KG1 (cell line): ENCODE data around the gene WDR82.

Experiments
- DNase-seq: peaks from one replicate; lab custom pipeline; 2025; lab: John Stamatoyannopoulos, UW

The WDR82 gene

GRCh38 chr3:52253314-52254304 lies 24.8 kb downstream of the WDR82 start:
- DNase-seq, result peak; percentile 85

DNA sequence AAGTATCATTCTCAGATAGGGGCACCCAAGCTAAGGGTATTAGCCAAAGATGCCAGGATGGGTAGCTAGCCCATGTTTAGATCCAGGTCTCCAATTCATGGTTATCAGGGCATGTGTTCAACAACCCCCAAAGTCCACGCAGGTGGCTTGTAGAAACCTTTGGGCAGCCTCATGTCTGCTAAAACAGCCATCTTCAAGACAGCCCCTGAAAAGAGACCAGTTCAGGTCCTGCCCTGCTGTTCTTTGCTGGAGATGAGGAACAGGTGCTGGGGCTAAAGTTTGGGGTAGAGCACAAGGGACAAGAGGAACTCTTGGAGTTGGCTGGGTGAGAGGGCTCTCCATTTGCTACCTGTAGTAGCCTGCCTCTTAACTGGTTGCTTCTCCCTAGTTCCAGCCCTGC lies 28.3 kb downstream of the WDR82 start:
- no peak for DNase-seq

- DNase-seq, result no peak
These were observed 28.8 kb downstream of the WDR82 start for GRCh38 chr3:52249683-52250082.

GRCh38 chr3:52248816-52249547 lies 29.5 kb downstream of the WDR82 start:
- no peak for DNase-seq

DNA sequence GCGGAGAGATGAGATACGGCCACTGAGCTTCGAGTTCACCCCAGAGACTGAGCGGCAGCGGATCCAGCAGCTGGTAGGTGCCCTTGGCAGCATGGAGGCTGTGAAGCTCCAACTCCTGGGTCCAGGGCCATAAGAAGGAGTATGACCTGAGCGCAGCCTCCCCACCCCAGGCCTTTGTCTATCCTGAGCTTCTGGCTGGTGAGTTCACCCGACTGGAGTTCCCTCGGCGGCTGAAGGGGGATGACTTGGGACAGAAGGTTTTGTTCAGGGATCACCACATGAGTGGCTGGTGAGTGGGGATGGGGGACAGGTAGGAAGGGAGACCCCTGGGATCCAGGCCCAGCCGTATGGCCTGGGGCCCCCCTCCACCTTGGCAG lies 30.3 kb downstream of the WDR82 start:
- DNase-seq, result no peak

DNA sequence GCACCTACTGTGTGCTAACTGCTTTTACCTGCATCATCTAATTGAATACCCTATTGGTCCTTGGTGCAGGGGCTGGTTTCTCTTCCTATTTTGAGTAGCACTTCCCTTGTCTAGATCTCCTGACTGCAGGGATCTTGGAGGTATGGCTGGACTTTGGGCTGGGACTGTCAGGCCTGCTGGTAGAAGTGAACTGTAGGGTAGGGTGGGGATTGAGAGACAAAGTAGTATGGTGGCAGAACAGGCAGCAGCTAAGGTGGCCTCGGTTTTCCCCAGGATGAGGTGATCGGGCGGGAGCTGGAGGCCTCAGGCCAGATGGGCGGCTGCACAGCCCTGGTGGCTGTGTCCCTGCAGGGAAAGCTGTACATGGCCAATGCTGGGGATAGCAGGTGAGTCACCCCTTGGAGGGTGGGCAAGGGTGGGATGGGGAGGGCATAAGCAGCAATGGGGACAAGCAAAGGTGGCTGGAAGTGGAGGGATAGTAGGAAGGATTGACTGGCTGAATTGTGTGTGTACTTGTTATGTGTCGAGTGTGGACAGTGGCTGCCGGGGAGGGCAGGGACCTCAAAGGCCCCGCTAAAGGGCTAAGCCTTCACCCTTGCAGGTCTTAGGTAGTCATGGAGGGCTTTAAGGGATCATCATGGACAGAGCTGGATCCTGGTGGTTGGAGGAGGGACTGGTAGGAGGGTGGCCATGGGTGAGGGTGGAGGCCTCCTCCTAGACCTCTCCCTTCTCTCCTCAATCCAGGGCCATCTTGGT lies 30.9 kb downstream of the WDR82 start:
- no peak for DNase-seq

- no peak for DNase-seq
These were observed 31.6 kb downstream of the WDR82 start for GRCh38 chr3:52246728-52247408.

- no peak for DNase-seq
These were observed 32.2 kb downstream of the WDR82 start for GRCh38 chr3:52246264-52246620.

- no peak for DNase-seq
These were observed 32.9 kb downstream of the WDR82 start, which contains the start of gene PPM1M for GRCh38 chr3:52245322-52246263. TSS of gene PPM1M (plus strand) at chr3:52245759. CDS start at chr3:52245825, 66 bp downstream.

GRCh38 chr3:52243791-52244628 lies 34.4 kb downstream of the WDR82 start:
- DNase-seq, result no peak

DNA sequence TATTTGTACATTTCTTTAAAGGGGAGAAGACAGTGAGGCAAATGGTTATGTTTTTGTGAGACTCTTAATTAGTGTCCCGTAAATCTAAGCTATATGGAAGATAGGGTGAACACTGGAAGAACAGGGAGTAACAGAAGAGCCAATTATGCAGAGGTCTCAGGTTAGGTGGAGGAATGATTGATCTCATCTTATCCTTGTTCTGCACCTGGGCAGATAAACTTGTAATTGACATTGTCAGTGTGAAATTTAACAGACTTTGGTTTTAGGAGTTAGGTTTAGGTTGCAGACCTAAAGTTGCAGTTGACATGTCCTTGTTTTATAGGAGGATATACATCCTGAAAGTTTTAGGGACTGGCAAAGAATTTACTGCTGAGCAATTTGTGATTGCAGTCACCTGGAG lies 36.4 kb downstream of the WDR82 start:
- no peak for DNase-seq

DNA sequence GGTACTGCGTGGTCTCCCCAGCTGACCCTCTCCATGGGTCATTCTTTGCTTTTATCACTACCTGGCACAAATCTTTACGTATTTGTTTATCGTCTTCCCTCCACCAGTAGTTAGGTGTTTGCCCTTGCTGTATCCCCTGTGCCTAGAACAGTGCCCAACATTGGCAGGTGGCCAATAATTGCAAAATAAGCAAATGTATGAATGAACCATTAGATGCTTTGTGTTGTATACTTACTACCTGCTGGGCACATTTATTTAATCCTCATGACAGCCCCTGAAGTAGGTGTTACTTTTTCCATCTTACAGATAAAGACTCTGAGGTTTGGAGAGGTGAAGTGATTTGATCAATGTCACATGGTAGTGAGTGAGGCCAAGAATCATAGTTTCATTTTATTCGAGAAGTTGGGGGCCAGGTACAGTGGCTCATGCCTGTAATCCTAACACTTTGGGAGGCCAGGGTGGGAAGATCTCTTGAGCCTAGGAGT lies 37.5 kb downstream of the WDR82 start:
- no peak for DNase-seq

DNA sequence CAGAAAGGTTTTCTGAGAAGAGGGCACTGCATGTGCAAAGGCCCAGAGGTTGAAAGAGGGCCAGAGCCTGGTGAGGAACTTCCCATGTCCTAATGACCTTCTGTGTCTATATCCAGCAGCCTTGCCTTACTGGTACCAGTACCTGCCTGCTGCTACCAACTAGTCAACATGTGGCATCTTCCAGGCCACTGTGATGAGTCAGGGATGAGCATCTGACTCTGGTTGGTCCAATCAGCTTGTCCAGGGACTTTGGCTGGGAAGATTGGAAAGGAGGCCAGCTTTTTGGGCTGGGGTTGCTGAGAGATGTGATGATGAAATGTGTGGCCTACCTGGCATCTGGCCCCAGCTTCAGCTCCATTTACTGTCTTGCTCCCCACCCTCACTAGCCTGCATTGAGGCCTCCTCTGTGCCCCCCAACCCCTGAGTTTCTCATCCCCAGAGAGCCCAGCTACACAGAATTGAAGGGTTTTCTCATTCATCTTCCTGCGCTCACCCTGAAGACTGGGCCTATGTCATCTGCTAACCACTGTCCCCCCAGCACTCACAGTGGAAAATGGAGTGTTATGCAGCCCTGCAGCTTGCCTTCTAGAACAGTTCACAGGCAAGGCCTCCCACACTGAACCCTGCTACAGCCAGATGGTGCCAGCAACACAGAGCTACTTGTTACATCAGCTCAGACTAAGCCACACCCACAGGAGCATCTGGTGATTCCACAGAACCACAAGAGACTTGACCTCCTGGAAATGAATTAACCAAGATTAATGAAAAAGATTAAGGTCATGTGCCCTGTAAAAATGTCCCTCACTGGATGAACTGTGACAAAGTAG lies 38.2 kb downstream of the WDR82 start:
- no peak for DNase-seq

DNA sequence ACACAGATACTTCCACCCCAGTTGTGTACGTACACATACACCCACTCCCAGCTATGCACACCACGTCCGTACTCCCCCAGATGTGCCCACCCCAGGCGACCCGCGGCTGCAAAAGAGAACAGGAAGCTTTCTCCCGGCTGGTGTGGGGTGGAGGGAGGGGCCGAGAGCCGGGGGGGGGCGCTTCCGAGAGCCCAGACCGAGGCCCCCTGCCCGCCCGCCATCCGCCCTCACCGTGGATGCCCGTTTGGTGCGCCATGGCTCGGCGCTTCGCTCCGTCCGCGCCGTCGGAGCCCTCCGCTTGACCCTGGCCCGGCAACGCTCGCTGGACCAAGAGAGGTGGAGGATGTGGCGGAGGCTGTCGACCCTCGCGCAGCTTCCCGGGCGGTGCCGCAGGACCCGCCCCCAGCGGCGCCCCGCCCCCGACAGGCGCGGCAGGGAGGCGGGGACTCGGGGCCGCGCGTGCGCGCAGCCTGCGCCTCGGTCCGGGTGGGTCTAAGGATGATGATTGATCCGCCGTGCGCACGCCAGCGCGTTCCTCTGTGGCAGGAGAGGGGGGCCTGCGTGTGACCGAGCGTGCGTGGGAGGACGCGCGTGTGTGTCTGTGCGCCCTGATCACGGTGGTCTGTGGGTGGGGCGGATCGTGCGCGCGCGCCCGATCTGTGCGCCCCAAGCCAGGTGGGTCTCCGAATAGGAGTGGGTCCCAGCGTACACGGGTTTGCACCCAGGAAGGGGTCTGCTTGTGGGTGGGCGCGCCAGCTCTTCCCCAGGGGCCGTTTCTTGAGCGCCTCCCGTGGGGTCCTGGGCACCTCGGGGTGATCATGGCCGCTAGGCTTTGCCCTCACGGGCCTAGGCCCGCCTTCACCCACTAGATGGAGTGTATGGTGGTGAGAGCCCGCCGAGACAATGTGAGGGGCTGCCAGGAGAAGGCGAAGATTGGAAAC lies 39.4 kb downstream of the WDR82 start, which contains the start of gene TWF2:
Gene TWF2, minus strand, starts transcription at position 398 of the 941 bp plus-strand sequence. Its CDS starts 142 bp downstream, at position 256.
- peak; percentile 51 for DNase-seq

DNA sequence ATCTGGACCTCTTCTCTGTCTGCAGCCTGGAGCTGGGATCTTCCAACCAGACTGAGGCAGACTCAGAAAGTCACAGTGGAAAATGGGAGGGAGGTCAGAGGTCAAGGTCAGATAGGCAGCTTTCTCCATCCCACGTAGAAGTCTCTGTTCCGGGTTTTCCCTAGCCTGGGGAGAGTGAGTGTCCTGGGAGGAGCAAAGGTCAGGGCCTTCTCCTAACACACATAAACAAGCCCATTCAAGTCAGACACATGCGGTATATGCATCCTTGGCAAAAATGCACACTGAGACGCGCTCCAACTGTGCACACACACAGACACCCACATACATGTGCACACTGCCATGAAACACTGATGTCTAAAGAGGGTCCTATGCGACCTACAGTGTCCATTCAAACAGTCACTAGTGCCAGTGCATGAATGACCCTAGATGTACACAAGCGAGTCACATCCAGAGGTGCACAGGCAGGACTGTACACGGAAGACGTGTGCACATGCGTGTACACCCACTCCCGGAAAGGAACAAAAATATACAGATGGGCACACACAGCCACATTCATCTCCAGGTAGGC lies 40.2 kb downstream of the WDR82 start:
- no peak for DNase-seq

DNA sequence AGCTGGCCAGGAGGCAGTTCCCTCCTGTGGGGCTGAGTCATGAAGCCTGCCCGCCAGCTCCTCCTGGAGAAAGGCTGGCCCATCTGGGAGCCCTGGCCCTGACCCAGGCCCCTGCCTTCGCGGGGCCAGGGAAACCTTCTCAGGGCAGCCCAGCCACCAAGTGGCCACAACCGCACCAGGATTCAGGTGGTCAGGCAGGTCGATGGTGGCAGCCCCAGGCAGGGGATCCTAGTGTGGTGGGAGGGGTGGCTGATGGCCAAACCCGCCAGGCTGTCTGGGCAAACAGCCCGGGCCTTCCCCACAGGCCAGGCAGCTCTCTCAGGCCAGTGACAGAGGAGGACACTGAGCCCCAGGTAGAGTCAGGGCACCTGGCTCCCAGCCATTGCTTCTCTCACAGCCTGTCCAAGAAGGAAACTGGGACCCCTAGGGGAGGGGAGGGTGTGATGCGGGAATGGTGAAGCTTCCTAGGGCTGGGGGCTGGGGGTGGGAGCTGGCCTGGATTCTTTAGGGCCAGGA lies 40.7 kb downstream of the WDR82 start:
- DNase-seq, result no peak
